Mesendoderm (in vitro differentiated cells): Measurements from ENCODE around the gene BBS2.

Experiments used
- DNase-seq: peaks from one replicate; pipeline ENCODE4 v3.0.0; 2013
- H2AK5ac ChIP-seq: 2 replicates; pipeline ENCODE4 v1.6.1; 2013; ENCODE audit warnings: low read length, inconsistent platforms
- H2BK120ac ChIP-seq: 2 replicates; pipeline ENCODE4 v1.6.1; 2013; ENCODE audit warnings: low read depth, mild to moderate bottlenecking, low read length, moderate library complexity, mixed read lengths
- H2BK15ac ChIP-seq: replicated peaks from 2 replicates; pipeline ENCODE4 v1.6.1; 2013; ENCODE audit warnings: low read depth, mild to moderate bottlenecking, moderate library complexity
- H2BK5ac ChIP-seq: 2 replicates; pipeline ENCODE4 v1.6.1; 2013; ENCODE audit warnings: low read length, inconsistent platforms
- H3K18ac ChIP-seq: 2 replicates; pipeline ENCODE4 v1.6.1; 2013; ENCODE audit warnings: mild to moderate bottlenecking, low read length, mixed read lengths
- H3K23ac ChIP-seq: one replicate; pipeline ENCODE4 v1.6.1; 2013; ENCODE audit warnings: low read length
- H3K27ac ChIP-seq: 2 replicates; pipeline ENCODE4 v1.5.1; 2013; ENCODE audit warnings: low read depth, mild to moderate bottlenecking, inconsistent platforms, low read length, moderate library complexity
- H3K27me3 ChIP-seq: 2 replicates; pipeline ENCODE4 v1.6.1; 2013; ENCODE audit warnings: low read length, control low read depth, mild to moderate bottlenecking, inconsistent platforms; ENCODE audit not compliant: insufficient read depth, poor library complexity
- H3K36me3 ChIP-seq: 2 replicates; pipeline ENCODE4 v1.6.1; 2013; ENCODE audit warnings: low read length, inconsistent platforms; ENCODE audit not compliant: control insufficient read depth, insufficient read depth
- H3K4ac ChIP-seq: one replicate; pipeline ENCODE4 v1.6.1; 2013; ENCODE audit warnings: low read depth, mild to moderate bottlenecking, low read length, moderate library complexity
- H3K4me1 ChIP-seq: 2 replicates; pipeline ENCODE4 v1.6.1; 2013; ENCODE audit warnings: low read depth, low read length, inconsistent platforms; ENCODE audit not compliant: control insufficient read depth
- H3K4me2 ChIP-seq: 2 replicates; pipeline ENCODE4 v1.6.1; 2013; ENCODE audit warnings: low read length
- H3K4me3 ChIP-seq: 2 replicates; pipeline ENCODE4 v1.5.1; 2013; ENCODE audit warnings: mild to moderate bottlenecking, low read length
- H3K56ac ChIP-seq: one replicate; pipeline ENCODE4 v1.6.1; 2013; ENCODE audit warnings: low read length
- H3K79me1 ChIP-seq: 2 replicates; pipeline ENCODE4 v1.6.1; 2013; ENCODE audit warnings: low read length, inconsistent platforms
- H3K79me2 ChIP-seq: 2 replicates; pipeline ENCODE4 v1.6.1; 2013; ENCODE audit warnings: mild to moderate bottlenecking, low read length; ENCODE audit not compliant: control insufficient read depth, insufficient read depth
- H3K9ac ChIP-seq: 2 replicates; pipeline ENCODE4 v1.6.1; 2013; ENCODE audit warnings: low read length, inconsistent platforms
- H4K5ac ChIP-seq: one replicate; pipeline ENCODE4 v1.6.1; 2013; ENCODE audit warnings: low read length
- H4K8ac ChIP-seq: one replicate; pipeline ENCODE4 v1.6.1; 2013; ENCODE audit warnings: low read depth, mild to moderate bottlenecking, control low read depth, low read length, moderate library complexity
- WGBS: extraction: QIAGEN DNeasy Blood & Tissue Kit; methylation state at CpG from one replicate; pipeline ENCODE4 v1.1.7; 2013; ENCODE audit warnings: low lambda C conversion rate, missing lambda C conversion rate; ENCODE audit not compliant: insufficient coverage; ENCODE audit errors: extremely low coverage; 5-methylcytosine and 5-hydroxymethylcytosine counted together

The BBS2 gene

DNA sequence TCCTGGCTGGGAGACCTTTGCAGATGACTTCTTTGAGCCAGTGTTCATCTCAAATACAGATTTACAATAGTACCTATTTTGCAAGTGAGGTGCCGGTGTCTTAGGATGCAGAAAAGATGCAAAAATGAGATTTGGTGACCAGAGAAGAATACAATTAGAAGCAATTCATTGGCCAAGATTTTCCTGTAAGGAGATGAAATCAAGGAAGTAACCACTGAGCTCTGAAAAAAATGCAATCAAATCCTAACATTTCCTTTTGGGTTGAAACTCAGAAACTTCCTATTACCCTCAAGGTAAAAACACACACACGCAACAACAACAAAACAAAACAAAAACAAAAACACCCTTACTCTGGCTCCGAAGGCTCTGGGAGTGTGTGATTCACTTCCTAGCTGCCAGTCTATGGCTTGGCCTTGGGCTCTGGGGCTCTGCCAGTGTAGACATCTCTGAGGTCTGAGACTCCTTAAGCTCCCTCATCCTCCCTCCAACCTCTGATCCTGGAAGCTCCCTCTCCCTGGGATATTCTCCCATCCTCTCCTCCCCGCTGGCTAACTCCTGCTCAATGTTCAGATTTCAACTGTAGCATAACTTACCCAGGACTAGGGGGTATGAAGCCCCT, 28.2 kb upstream of the BBS2 start:
- no peak overlapping the region for H3K23ac ChIP-seq
- H2BK120ac ChIP-seq, result no peak overlapping the region
- H2BK5ac ChIP-seq, result no peak overlapping the region
- no CpG with 5 or more reads among the region's 4 CpGs for WGBS
- no peaks in the 10 kb centered on the region for H3K79me2 ChIP-seq
- H3K27me3 ChIP-seq, result no peaks in the 10 kb centered on the region
- no peaks in the 10 kb centered on the region for H3K79me1 ChIP-seq
- no peak overlapping the region for H3K56ac ChIP-seq
- H4K8ac ChIP-seq, result no peak overlapping the region
- H2BK15ac ChIP-seq, result no peak overlapping the region
- H3K36me3 ChIP-seq, result no peaks in the 10 kb centered on the region
- no peak for DNase-seq
- H2AK5ac ChIP-seq, result no peak overlapping the region
- no peak overlapping the region for H3K4ac ChIP-seq
- no peak overlapping the region for H3K4me3 ChIP-seq
- H3K18ac ChIP-seq, result no peak overlapping the region
- H3K27ac ChIP-seq, result no peak overlapping the region
- no peak overlapping the region for H3K9ac ChIP-seq
- no peaks in the 10 kb centered on the region for H3K4me1 ChIP-seq
- no peak overlapping the region for H3K4me2 ChIP-seq
- no peak overlapping the region for H4K5ac ChIP-seq

DNA sequence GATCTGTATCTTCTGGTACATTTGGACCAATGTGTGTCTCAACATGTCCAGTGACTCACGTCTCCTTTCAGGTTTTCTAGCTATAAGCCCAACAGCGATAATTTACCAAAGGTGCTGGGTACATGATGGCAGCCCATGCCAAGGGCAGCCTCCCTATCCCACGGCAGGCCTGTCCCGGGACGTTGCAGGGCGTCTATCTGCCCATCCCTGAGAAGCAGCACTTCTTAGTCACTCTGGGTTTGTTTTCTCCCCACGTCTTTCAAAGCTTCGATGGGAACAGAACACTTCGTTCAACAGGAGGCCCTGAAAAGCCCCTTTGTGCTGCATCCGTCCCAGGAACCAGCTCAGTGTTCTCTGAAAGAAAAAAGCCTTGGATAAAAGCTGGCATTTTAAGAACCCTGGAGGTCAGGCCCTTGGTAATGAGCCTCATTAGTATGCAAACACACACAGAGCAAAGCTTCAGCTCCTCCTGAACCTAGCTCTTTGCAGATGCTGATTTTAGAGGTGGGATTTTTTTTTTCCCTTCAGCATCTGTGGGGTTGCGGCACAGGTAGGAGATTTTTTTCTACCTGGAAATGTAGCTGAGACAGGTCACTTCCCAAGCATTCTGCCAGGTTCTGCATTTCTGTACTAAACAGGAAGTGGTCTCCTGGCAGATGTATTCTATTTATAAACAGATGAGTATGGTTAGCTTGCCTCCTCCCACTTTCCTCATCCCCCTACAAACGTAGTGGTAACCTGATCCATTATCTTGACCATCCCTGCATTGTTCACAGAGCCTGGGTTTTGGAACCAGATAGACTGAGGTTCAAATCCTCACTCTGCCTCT, 27.5 kb upstream of the BBS2 start:
- no peak overlapping the region for H3K4ac ChIP-seq
- no peak overlapping the region for H3K56ac ChIP-seq
- no peak overlapping the region for H3K9ac ChIP-seq
- no peak overlapping the region for H2AK5ac ChIP-seq
- no peaks in the 10 kb centered on the region for H3K79me1 ChIP-seq
- no peak overlapping the region for H2BK15ac ChIP-seq
- no peak overlapping the region for H2BK5ac ChIP-seq
- H3K4me2 ChIP-seq, result no peak overlapping the region
- H4K8ac ChIP-seq, result no peak overlapping the region
- H3K4me3 ChIP-seq, result no peak overlapping the region
- no peak overlapping the region for H4K5ac ChIP-seq
- no CpG with 5 or more reads among the region's 12 CpGs for WGBS
- no peak overlapping the region for H3K18ac ChIP-seq
- no peaks in the 10 kb centered on the region for H3K79me2 ChIP-seq
- no peak overlapping the region for H3K27ac ChIP-seq
- H3K4me1 ChIP-seq, result no peaks in the 10 kb centered on the region
- no peaks in the 10 kb centered on the region for H3K27me3 ChIP-seq
- DNase-seq, result peak; percentile 37
- no peaks in the 10 kb centered on the region for H3K36me3 ChIP-seq
- no peak overlapping the region for H3K23ac ChIP-seq
- no peak overlapping the region for H2BK120ac ChIP-seq

DNA sequence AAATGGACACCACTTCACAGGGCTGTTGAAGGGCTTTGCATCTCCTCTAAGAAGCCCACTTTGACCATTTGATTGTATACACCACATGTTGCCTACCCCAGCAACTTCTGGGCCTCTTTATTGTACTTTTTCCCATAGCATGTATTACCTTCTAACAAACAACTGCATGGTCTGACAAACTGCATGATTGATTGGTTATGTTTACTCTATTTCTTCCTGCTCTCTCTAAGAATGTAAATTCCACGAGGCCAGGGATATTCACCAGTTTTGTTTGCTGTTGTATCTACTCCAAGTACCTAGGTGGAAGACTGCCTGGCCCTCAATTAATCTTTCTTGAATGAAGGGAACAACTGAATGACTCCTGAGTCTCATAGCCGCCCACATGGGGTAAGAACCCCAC, 22.2 kb upstream of the BBS2 start:
- Histone ChIP-seq H4K5ac (no peak overlapping the region), H2BK15ac (no peak overlapping the region), H3K27ac (no peak overlapping the region), H2BK120ac (no peak overlapping the region), H4K8ac (no peak overlapping the region), H3K18ac (no peak overlapping the region), H3K36me3 (no peaks in the 10 kb centered on the region), H3K4me1 (no peaks in the 10 kb centered on the region), H3K79me2 (no peaks in the 10 kb centered on the region), H3K23ac (no peak overlapping the region), H3K4ac (no peak overlapping the region), H3K27me3 (no peaks in the 10 kb centered on the region), H3K56ac (no peak overlapping the region), H3K79me1 (no peaks in the 10 kb centered on the region), H3K9ac (no peak overlapping the region), H3K4me2 (no peak overlapping the region), H2BK5ac (no peak overlapping the region), H3K4me3 (no peak overlapping the region), H2AK5ac (no peak overlapping the region)
- no CpG with 5 or more reads among the region's 2 CpGs for WGBS
- no peak for DNase-seq

DNA sequence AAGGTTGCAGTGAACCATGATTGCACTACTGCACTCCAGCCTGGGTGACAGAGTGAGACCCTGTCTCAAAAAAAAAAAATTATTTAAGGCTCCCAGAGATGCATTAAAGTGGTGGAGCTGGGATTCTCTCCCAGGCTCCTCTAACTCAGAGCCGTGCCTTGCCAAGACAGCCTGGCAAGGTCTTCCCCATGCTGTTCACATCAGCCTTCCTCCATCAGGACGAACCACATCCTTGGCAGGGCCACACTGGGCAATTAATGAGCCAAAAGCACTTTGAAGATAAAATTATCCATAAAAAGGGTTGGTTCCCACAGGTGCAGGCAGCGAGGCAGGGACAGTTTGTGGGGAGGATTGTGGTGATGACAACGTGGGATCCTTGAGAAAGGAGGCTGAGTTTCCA, 19.8 kb upstream of the BBS2 start:
- Histone ChIP-seq H3K79me1 (no peaks in the 10 kb centered on the region), H3K4me3 (no peak overlapping the region)

GRCh38 chr16:56538331-56538730, 18.5 kb upstream of the BBS2 start:
- Histone ChIP-seq H3K79me2 (no peaks in the 10 kb centered on the region), H3K27me3 (no peaks in the 10 kb centered on the region), H3K4me2 (no peak overlapping the region), H3K4me3 (no peak overlapping the region), H3K79me1 (no peaks in the 10 kb centered on the region), H2BK120ac (no peak overlapping the region), H3K4ac (no peak overlapping the region), H3K23ac (no peak overlapping the region), H4K5ac (no peak overlapping the region), H3K56ac (no peak overlapping the region), H2BK15ac (no peak overlapping the region), H3K9ac (no peak overlapping the region), H2BK5ac (no peak overlapping the region), H4K8ac (no peak overlapping the region), H2AK5ac (no peak overlapping the region), H3K36me3 (no peaks in the 10 kb centered on the region), H3K4me1 (no peaks in the 10 kb centered on the region), H3K18ac (no peak overlapping the region), H3K27ac (no peak overlapping the region)
- DNase-seq, result no peak
- no CpG with 5 or more reads among the region's 7 CpGs for WGBS

More for the DNA sequence above, 19.8 kb upstream of the BBS2 start:
- Histone ChIP-seq H3K9ac (no peak overlapping the region), H3K36me3 (no peaks in the 10 kb centered on the region), H3K79me2 (no peaks in the 10 kb centered on the region), H3K27ac (no peak overlapping the region), H3K4ac (no peak overlapping the region), H3K23ac (no peak overlapping the region), H3K56ac (no peak overlapping the region), H2AK5ac (no peak overlapping the region), H3K27me3 (no peaks in the 10 kb centered on the region), H4K8ac (no peak overlapping the region), H2BK120ac (no peak overlapping the region), H3K4me1 (no peaks in the 10 kb centered on the region), H2BK15ac (no peak overlapping the region), H2BK5ac (no peak overlapping the region), H3K4me2 (no peak overlapping the region), H3K18ac (no peak overlapping the region), H4K5ac (no peak overlapping the region)
- no peak for DNase-seq
- no CpG with 5 or more reads among the region's 4 CpGs for WGBS
